ENCODE data around the gene TMEM208.

The TMEM208 gene

GRCh38 chr16:67235816-67236562, 9.1 kb downstream of the TMEM208 start:
- no peak for FAIRE-seq
- DNase-seq (ENCODE audit: low spot score) = no peak

GRCh38 chr16:67236563-67237395, 9.8 kb downstream of the TMEM208 start:
- no peak for FAIRE-seq
- peak; percentile 79 for DNase-seq (ENCODE audit: low spot score)

- FAIRE-seq (no peak), DNase-seq (ENCODE audit: low spot score) (no peak)
Observed at GRCh38 chr16:67237396-67238277, 10.7 kb downstream of the TMEM208 start.

- FAIRE-seq (no peak), DNase-seq (ENCODE audit: low spot score) (no peak)
Observed at GRCh38 chr16:67238278-67238575, 11.3 kb downstream of the TMEM208 start.

- DNase-seq (ENCODE audit: low spot score) = no peak
- FAIRE-seq = no peak
Observed at GRCh38 chr16:67238806-67239470, 12.0 kb downstream of the TMEM208 start.

- no peak for DNase-seq (ENCODE audit: low spot score)
Observed at GRCh38 chr16:67240506-67240905, 13.6 kb downstream of the TMEM208 start.

GRCh38 chr16:67241008-67241900, 14.3 kb downstream of the TMEM208 start:
- peak; percentile 72 for DNase-seq (ENCODE audit: low spot score)
- no peak for FAIRE-seq

More at GRCh38 chr16:67240506-67240905, 13.6 kb downstream of the TMEM208 start:
- no peak for FAIRE-seq

GRCh38 chr16:67242138-67242730, 15.3 kb downstream of the TMEM208 start:
- DNase-seq (ENCODE audit: low spot score) (no peak), FAIRE-seq (no peak)

GRCh38 chr16:67243481-67243880, 16.6 kb downstream of the TMEM208 start:
- no peak for FAIRE-seq
- DNase-seq (ENCODE audit: low spot score) = no peak

- peak; percentile 64 for DNase-seq (ENCODE audit: low spot score)
- no peak for FAIRE-seq
Observed at GRCh38 chr16:67244387-67245185, 17.7 kb downstream of the TMEM208 start.

GRCh38 chr16:67245186-67245585, 18.3 kb downstream of the TMEM208 start:
- DNase-seq (ENCODE audit: low spot score) (no peak), FAIRE-seq (no peak)

GRCh38 chr16:67245674-67246080, 18.7 kb downstream of the TMEM208 start:
- FAIRE-seq (no peak), DNase-seq (ENCODE audit: low spot score) (no peak)

GRCh38 chr16:67246081-67246755, 19.3 kb downstream of the TMEM208 start:
- FAIRE-seq = no peak
- peak; percentile 73 for DNase-seq (ENCODE audit: low spot score)

GRCh38 chr16:67246756-67247191, 19.8 kb downstream of the TMEM208 start:
- no peak for FAIRE-seq

GRCh38 chr16:67247192-67248072, 20.5 kb downstream of the TMEM208 start, which contains the start of gene FHOD1:
Gene FHOD1, minus strand, starts transcription at chr16:67247481. Its CDS starts 71 bp downstream, at chr16:67247410.
- DNase-seq (ENCODE audit: low spot score) (peak; percentile 97), FAIRE-seq (no peak)

More at GRCh38 chr16:67246756-67247191, 19.8 kb downstream of the TMEM208 start:
- peak; percentile 44 for DNase-seq (ENCODE audit: low spot score)

GRCh38 chr16:67248073-67248400, 21.1 kb downstream of the TMEM208 start:
- no peak for DNase-seq (ENCODE audit: low spot score)
- FAIRE-seq = no peak

All from urothelium cell line (cell line).